ENCODE measurements around the gene ANP32A.

The ANP32A gene

GRCh38 chr15:68797599-68798345 is 22.9 kb downstream of the ANP32A start:
- no peak for DNase-seq

- DNase-seq = no peak
These were observed 23.5 kb downstream of the ANP32A start for GRCh38 chr15:68797191-68797590.

- DNase-seq = no peak
These were observed 24.1 kb downstream of the ANP32A start for GRCh38 chr15:68796576-68796975.

GRCh38 chr15:68795298-68795848 is 25.3 kb downstream of the ANP32A start:
- DNase-seq = peak; percentile 91

GRCh38 chr15:68794863-68795262 is 25.8 kb downstream of the ANP32A start:
- DNase-seq = no peak

- DNase-seq = no peak
These were observed 26.4 kb downstream of the ANP32A start for GRCh38 chr15:68794307-68794706.

- DNase-seq = no peak
These were observed 26.9 kb downstream of the ANP32A start for GRCh38 chr15:68793776-68794175.

GRCh38 chr15:68792901-68793766 is 27.6 kb downstream of the ANP32A start:
- peak; percentile 62 to 77 for DNase-seq

GRCh38 chr15:68791431-68792283 is 29.0 kb downstream of the ANP32A start:
- no peak for DNase-seq

- no peak for DNase-seq
These were observed 29.8 kb downstream of the ANP32A start for GRCh38 chr15:68790910-68791309.

- no peak for DNase-seq
These were observed 30.5 kb downstream of the ANP32A start for GRCh38 chr15:68790242-68790575.

- DNase-seq = no peak
These were observed 31.0 kb downstream of the ANP32A start for GRCh38 chr15:68789534-68790241.

GRCh38 chr15:68789091-68789490 is 31.6 kb downstream of the ANP32A start:
- DNase-seq = no peak

GRCh38 chr15:68788264-68788624 is 32.5 kb downstream of the ANP32A start:
- DNase-seq = no peak

- DNase-seq = no peak
These were observed 33.0 kb downstream of the ANP32A start for GRCh38 chr15:68787609-68788263.

GRCh38 chr15:68786753-68787152 is 33.9 kb downstream of the ANP32A start:
- no peak for DNase-seq

- no peak for DNase-seq
These were observed 35.2 kb downstream of the ANP32A start for GRCh38 chr15:68785541-68785940.

GRCh38 chr15:68784206-68784605 is 36.5 kb downstream of the ANP32A start:
- no peak for DNase-seq

- DNase-seq = no peak
These were observed 37.3 kb downstream of the ANP32A start for GRCh38 chr15:68783226-68784058.

- no peak for DNase-seq
These were observed 38.0 kb downstream of the ANP32A start for GRCh38 chr15:68782589-68783161.
